ENCODE measurements around the gene RAB3GAP2. TPM values are rescaled to one million over a fixed set of nuclear protein-coding genes. Genes with fewer than 3 reads are reported as not detected.

RAB3GAP2 gene
- total RNA-seq, 3 donors from 2014 or later (not counting 1 experiment from before 2014, with no cell fraction given) = 47.3 to 52.7 (median 51.5) TPM

DNA sequence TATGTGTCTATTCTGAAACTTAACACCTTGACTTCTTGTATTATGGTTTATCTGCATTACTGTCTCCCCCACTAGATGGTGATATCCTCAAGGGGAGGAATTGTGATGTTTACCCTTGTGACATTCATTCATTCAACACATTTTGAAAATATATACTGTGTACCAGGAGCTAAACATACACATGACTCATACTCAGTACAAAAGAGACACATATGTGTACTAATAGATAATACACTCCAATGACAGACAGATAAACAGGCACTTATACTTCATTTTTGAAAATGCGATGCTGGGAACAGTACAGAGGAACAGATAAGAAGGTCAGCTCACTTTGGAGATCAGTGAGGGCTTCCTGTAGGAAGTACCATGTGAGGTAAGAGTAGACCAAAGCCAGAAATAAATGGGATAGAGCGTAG, 8.9 kb upstream of the RAB3GAP2 start:
- no peaks in the 10 kb centered on the region for H3K36me3 ChIP-seq (ENCODE audit: control insufficient read depth, insufficient read depth, low read length)
- Mint-ChIP-seq H3K9me3 (no peaks in the 10 kb centered on the region), H3K4me1 (no peaks in the 10 kb centered on the region), H3K27ac (no peak overlapping the region), H3K4me3 (no peak overlapping the region), H3K36me3 (no peaks in the 10 kb centered on the region), H3K27me3 (ENCODE audit: low read depth in 2 of 2) (peaks cover 6 to 15% of the 10 kb centered on the region in 2 donors)
- no peaks in the 10 kb centered on the region for H3K9me3 ChIP-seq (ENCODE audit: control insufficient read depth, insufficient read depth, low read length)
- peaks cover 17% of the 10 kb centered on the region for H3K27me3 ChIP-seq (ENCODE audit: control insufficient read depth, insufficient read depth, low read length)
- no peak overlapping the region for H3K27ac ChIP-seq (ENCODE audit: low read length)
- H3K4me3 ChIP-seq (ENCODE audit: low read length) = no peak overlapping the region
- WGBS (ENCODE audit: insufficient coverage) = 100% methylated on average over 2 of the region's 2 CpGs
- no peaks in the 10 kb centered on the region for H3K4me1 ChIP-seq (ENCODE audit: control insufficient read depth, insufficient read depth, low read length)
- ATAC-seq (peak in 2 of 3 donors; percentile 7 to 18), DNase-seq (no peak)
- intact Hi-C loops (cut with micrococcal nuclease) = no loop called here
- no peak for TF ChIP-seq CTCF (IDR thresholded peaks at IDR 0.05)

- WGBS (ENCODE audit: insufficient coverage) = 92% methylated on average over 3 of the region's 3 CpGs
- H3K36me3 ChIP-seq (ENCODE audit: control insufficient read depth, insufficient read depth, low read length) = no peaks in the 10 kb centered on the region
- no peak overlapping the region for H3K27ac Mint-ChIP-seq
- H3K27ac ChIP-seq (ENCODE audit: low read length) = no peak overlapping the region
- no peaks in the 10 kb centered on the region for H3K36me3 Mint-ChIP-seq
- H3K4me3 ChIP-seq (ENCODE audit: low read length) = no peak overlapping the region
- no peak for TF ChIP-seq CTCF (IDR thresholded peaks at IDR 0.05)
- peaks cover 14 to 21% of the 10 kb centered on the region in 2 donors for H3K27me3 Mint-ChIP-seq (ENCODE audit: low read depth in 2 of 2)
- no peak overlapping the region for H3K4me3 Mint-ChIP-seq
- no peaks in the 10 kb centered on the region for H3K4me1 ChIP-seq (ENCODE audit: control insufficient read depth, insufficient read depth, low read length)
- H3K4me1 Mint-ChIP-seq = no peaks in the 10 kb centered on the region
- H3K9me3 ChIP-seq (ENCODE audit: control insufficient read depth, insufficient read depth, low read length) = no peaks in the 10 kb centered on the region
- H3K9me3 Mint-ChIP-seq = no peaks in the 10 kb centered on the region
- ATAC-seq (no peak), DNase-seq (no peak)
- intact Hi-C loops (cut with micrococcal nuclease) = no loop called here
- H3K27me3 ChIP-seq (ENCODE audit: control insufficient read depth, insufficient read depth, low read length) = peaks cover 17% of the 10 kb centered on the region
Observed at GRCh38 chr1:220280249-220280648, 8.0 kb upstream of the RAB3GAP2 start.

DNA sequence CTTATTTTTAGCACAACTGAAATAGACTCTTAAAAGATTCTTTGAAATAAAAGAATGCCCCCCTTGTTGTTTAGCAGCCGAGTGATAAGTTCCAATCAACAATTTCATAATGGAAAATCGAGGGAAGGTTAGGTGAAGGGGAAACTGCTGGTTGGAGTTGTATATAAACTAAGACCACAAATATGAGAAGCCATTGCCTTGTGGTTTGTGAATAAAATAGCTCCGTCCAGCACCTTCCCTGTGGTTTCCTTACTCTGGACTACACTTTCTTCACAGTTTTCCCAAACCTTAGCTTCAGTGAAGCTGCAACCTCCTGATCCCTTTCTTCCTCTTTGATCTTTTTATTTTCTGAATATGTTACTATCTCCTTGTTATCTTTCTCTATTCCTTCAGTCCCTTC, 6.7 kb upstream of the RAB3GAP2 start:
- Mint-ChIP-seq H3K9me3 (no peaks in the 10 kb centered on the region), H3K36me3 (no peaks in the 10 kb centered on the region), H3K27me3 (ENCODE audit: low read depth in 2 of 2) (peaks cover 25 to 29% of the 10 kb centered on the region in 2 donors), H3K4me1 (no peaks in the 10 kb centered on the region), H3K27ac (no peak overlapping the region), H3K4me3 (no peak overlapping the region)
- peaks cover 15% of the 10 kb centered on the region for H3K27me3 ChIP-seq (ENCODE audit: control insufficient read depth, insufficient read depth, low read length)
- no peak for ATAC-seq
- intact Hi-C loops (cut with micrococcal nuclease) = no loop called here
- H3K9me3 ChIP-seq (ENCODE audit: control insufficient read depth, insufficient read depth, low read length) = no peaks in the 10 kb centered on the region
- H3K27ac ChIP-seq (ENCODE audit: low read length) = no peak overlapping the region
- H3K4me3 ChIP-seq (ENCODE audit: low read length) = no peak overlapping the region
- TF ChIP-seq CTCF (IDR thresholded peaks at IDR 0.05) = no peak
- no peaks in the 10 kb centered on the region for H3K4me1 ChIP-seq (ENCODE audit: control insufficient read depth, insufficient read depth, low read length)
- H3K36me3 ChIP-seq (ENCODE audit: control insufficient read depth, insufficient read depth, low read length) = no peaks in the 10 kb centered on the region
- 9% methylated on average over 2 of the region's 3 CpGs for WGBS (ENCODE audit: insufficient coverage)
- DNase-seq = no peak

DNA sequence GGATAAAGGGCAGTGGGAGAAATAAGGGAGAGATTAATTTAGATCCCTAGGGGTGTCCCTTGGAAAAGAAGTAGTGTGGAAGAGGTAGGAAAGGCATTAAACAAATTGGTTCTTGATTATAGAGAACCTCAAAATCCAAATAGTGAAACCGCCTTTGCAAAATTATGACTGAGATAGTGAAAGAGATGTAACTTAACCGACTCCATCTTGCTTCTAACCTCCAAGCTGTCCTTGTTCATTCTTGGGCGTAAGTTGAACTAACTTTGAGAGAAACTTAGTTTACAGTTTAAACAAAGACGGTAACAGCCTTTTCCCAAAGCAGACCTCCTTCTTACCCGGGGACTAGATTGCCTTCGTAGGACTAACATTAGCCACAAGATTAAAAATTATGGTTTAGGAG, 3.2 kb upstream of the RAB3GAP2 start:
- no peak for TF ChIP-seq CTCF (IDR thresholded peaks at IDR 0.05)
- Histone ChIP-seq H3K9me3 (ENCODE audit: control insufficient read depth, insufficient read depth, low read length) (no peaks in the 10 kb centered on the region), H3K36me3 (ENCODE audit: control insufficient read depth, insufficient read depth, low read length) (no peaks in the 10 kb centered on the region), H3K27me3 (ENCODE audit: control insufficient read depth, insufficient read depth, low read length) (peaks cover 13% of the 10 kb centered on the region), H3K4me3 (ENCODE audit: low read length) (no peak overlapping the region), H3K27ac (ENCODE audit: low read length) (no peak overlapping the region), H3K4me1 (ENCODE audit: control insufficient read depth, insufficient read depth, low read length) (peaks cover 10% of the 10 kb centered on the region)
- Mint-ChIP-seq H3K27ac (no peak overlapping the region), H3K36me3 (no peaks in the 10 kb centered on the region), H3K4me3 (no peak overlapping the region), H3K4me1 (peaks cover 0 to 4% of the 10 kb centered on the region in 2 donors), H3K9me3 (no peaks in the 10 kb centered on the region), H3K27me3 (ENCODE audit: low read depth in 2 of 2) (peaks cover 25 to 29% of the 10 kb centered on the region in 2 donors)
- intact Hi-C loops (cut with micrococcal nuclease) = no loop called here
- DNase-seq (no peak), ATAC-seq (no peak)
- WGBS (ENCODE audit: insufficient coverage) = 98% methylated on average over 6 of the region's 6 CpGs
